Stimulated activated CD4-positive, alpha-beta T cell treated with anti-CD3 and anti-CD28 coated beads, Interleukin-2, amount 100 ng/mL, for 24 hours (primary cell): ENCODE data around the gene XRCC3.

ENCODE experiments used
- DNase-seq, 2 donors: peaks; one replicate each; pipeline ENCODE4 v3.0.0-alpha.2; 2020

Gene XRCC3

GRCh38 chr14:103725001-103725682 lies 9.9 kb upstream of the XRCC3 start:
- no peak for DNase-seq

GRCh38 chr14:103724116-103724515 lies 8.9 kb upstream of the XRCC3 start:
- no peak for DNase-seq

GRCh38 chr14:103723748-103724081 lies 8.5 kb upstream of the XRCC3 start:
- no peak for DNase-seq

GRCh38 chr14:103721334-103722120 lies 6.3 kb upstream of the XRCC3 start:
- DNase-seq = peak; percentile 54 to 58

GRCh38 chr14:103719751-103720150 lies 4.5 kb upstream of the XRCC3 start:
- no peak for DNase-seq

GRCh38 chr14:103718572-103718971 lies 3.3 kb upstream of the XRCC3 start:
- DNase-seq = no peak

- DNase-seq = no peak
Observed at GRCh38 chr14:103716899-103717411, 1.7 kb upstream of the XRCC3 start.

GRCh38 chr14:103716091-103716801 lies 995 bp upstream of the XRCC3 start:
- peak; percentile 27 to 33 for DNase-seq

- DNase-seq = no peak
Observed at GRCh38 chr14:103714063-103714724, 1.1 kb downstream of the XRCC3 start.

GRCh38 chr14:103713304-103714062 lies 1.8 kb downstream of the XRCC3 start:
- no peak for DNase-seq

GRCh38 chr14:103712633-103713247 lies 2.5 kb downstream of the XRCC3 start:
- DNase-seq = no peak

GRCh38 chr14:103711516-103712431 lies 3.5 kb downstream of the XRCC3 start:
- DNase-seq = no peak

- no peak for DNase-seq
Observed at GRCh38 chr14:103710771-103711377, 4.4 kb downstream of the XRCC3 start.

GRCh38 chr14:103709814-103710213 lies 5.4 kb downstream of the XRCC3 start:
- no peak for DNase-seq

- no peak for DNase-seq
Observed at GRCh38 chr14:103708750-103709187, 6.5 kb downstream of the XRCC3 start.

GRCh38 chr14:103707329-103708263 lies 7.7 kb downstream of the XRCC3 start:
- no peak for DNase-seq

GRCh38 chr14:103706551-103707328 lies 8.5 kb downstream of the XRCC3 start:
- DNase-seq = no peak
